SK-N-MC (cell line): ENCODE results near the gene SLC33A1.

Source experiments
- EZH2 ChIP-seq: fragments of 200-600 bp; sonication (generic); IDR thresholded peaks from one replicate; pipeline ENCODE4 v1.6.1; 2017; ENCODE audit warnings: antibody characterized with exemption
- FOXP2 ChIP-seq: optimal IDR thresholded peaks from 2 replicates; pipeline ENCODE3; 2011; ENCODE audit warnings: mild to moderate bottlenecking, moderate library complexity; ENCODE audit not compliant: insufficient read depth; ENCODE audit errors: extremely low read length, control extremely low read depth
- POLR2AphosphoS5 ChIP-seq: IDR thresholded peaks from 2 replicates; pipeline ENCODE4 v1.6.1; 2012; ENCODE audit warnings: mild to moderate bottlenecking, low read depth, low read length, borderline replicate concordance

DNA sequence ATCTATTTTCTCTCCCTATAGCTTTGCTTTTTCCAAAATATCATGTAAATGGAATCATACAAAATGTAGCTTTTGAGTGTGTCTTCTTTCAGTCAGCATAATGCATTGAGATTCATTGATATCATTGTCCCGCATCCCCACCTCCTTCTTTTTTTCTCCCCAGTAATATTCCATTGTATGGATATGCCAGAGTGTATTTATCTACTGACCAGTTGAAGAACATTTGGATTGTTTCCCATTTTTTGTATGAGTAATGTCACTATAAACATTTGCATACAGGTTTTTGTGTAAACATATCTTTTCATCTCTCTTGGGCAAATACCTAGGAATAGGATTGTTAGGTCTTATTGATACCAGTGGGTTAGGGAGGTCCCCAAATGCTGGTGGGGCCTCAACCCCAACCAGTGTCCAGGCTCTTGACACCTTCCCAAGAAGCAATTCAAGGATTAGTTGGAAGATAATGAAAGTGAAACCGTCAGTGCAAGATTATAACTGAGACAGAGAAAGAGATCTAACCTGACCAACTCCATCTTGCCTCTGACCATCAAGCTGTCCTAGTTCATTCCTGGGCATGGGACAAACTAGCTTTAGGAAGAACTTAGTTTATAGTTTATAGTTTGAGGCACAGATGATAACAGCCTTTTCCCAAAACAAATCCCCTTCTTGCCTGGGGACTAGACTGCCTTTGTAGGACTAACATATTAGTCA, 7.4 kb upstream of the SLC33A1 start:
- TF ChIP-seq EZH2 (no peak), POLR2AphosphoS5 (no peak), FOXP2 (no peak)
